Lower leg skin (tissue), 4 donors: ENCODE data around the gene MBD3. TPM values are rescaled to one million over a fixed set of nuclear protein-coding genes. Genes with fewer than 3 reads are reported as not detected.

Source experiments
- DNase-seq, 2 donors: peaks; one replicate each; pipeline ENCODE4 v3.0.0-alpha.2; 2019; ENCODE audit warnings: low spot score in 2 of 2
- H3K4me3 ChIP-seq: fragments of 200-600 bp; sonication (generic); 2 replicates; pipeline ENCODE4 v1.5.1; 2017; ENCODE audit warnings: mild to moderate bottlenecking, low read depth; ENCODE audit not compliant: poor library complexity, severe bottlenecking
- CTCF ChIP-seq, 3 donors: fragments of 450-650 bp; IDR thresholded peaks; one replicate each; pipeline ENCODE4 v1.5.1; 2016; ENCODE audit warnings: antibody characterized with exemption in 3 of 3, mild to moderate bottlenecking in 3 of 3, moderate library complexity in 2 of 3
- POLR2A ChIP-seq, 2 donors: fragments of 450-650 bp; IDR thresholded peaks; one replicate each; pipeline ENCODE4 v1.6.1; 2016 to 2017; ENCODE audit warnings: antibody characterized with exemption in 2 of 2, mild to moderate bottlenecking in 1 of 2, moderate library complexity in 1 of 2
- WGBS, 2 donors: methylation state at CpG; one replicate each; pipeline ENCODE4 v1.1.5; 2018; 5-methylcytosine and 5-hydroxymethylcytosine counted together
- intact Hi-C: fragments of 100-400 bp; cut with DNase I; formaldehyde crosslinking; loops from one replicate; pipeline ENCODE4 v1.15.0; 2023; ENCODE audit warnings: low total_unique reads
- total RNA-seq, 4 donors: library from RNA; depleted of rRNA; stranded (reverse); fragments of >200 nt; gene quantifications; one replicate each; pipeline ENCODE4 v1.1.0, GENCODE V29; 2016

The MBD3 gene
- total RNA-seq, 4 donors from 2014 or later: 51.7 to 85.7 (median 79.3) TPM

DNA sequence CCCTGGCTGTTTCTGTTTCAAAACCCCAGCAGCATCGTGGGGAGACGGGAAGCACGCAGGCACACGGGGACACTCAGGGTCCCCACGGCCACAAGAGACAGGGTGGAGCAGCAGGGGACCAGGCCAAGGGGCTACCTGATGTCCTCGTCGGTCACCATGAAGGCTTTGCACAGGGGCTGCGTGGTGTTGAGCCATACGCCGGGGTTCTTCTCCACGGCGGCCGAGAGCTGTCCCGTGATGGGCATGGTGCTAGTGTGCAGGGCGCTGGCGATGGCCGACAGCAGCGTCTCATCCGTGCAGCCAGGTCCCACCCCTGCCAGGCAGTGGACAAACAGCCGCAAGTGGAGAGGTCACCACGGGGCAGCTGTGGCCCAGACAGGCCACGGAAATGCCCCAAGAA, 11.7 kb downstream of the MBD3 start:
- no peak overlapping the region for H3K4me3 ChIP-seq
- no peak for DNase-seq
- intact Hi-C loops: no loop called here
- 93 to 95% methylated on average over 20 to 22 of the region's 22 CpGs for WGBS, 2 donors
- no peak for TF ChIP-seq CTCF (IDR thresholded peaks at IDR 0.05)
- no peak for TF ChIP-seq POLR2A (IDR thresholded peaks at IDR 0.05)

DNA sequence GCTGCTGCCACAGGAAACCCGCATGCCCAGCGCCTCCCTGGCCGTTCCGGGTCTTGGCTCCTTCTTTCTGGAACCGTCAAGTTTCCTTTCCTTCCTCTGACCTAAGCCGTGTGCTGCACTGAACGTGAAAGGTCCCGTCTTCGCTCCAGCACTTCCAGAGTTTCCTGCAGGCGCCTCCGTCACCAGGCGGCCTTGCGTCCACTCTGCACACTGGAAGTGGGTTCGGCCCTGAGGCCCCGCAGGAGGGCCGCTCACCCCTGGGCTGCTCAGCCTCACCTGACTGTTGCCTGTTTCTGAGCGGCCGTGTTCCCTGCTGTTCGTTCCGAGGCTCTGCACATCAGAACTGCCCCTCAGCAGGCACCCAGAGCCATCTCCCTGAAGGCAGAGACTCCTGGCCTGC, 12.3 kb downstream of the MBD3 start:
- 92 to 93% methylated on average over 20 of the region's 20 CpGs for WGBS, 2 donors
- TF ChIP-seq POLR2A (IDR thresholded peaks at IDR 0.05) (no peak), CTCF (IDR thresholded peaks at IDR 0.05) (no peak)
- intact Hi-C loops: no loop called here
- DNase-seq: no peak
- no peak overlapping the region for H3K4me3 ChIP-seq

- no peak for DNase-seq
- 94 to 96% methylated on average over 20 of the region's 20 CpGs for WGBS, 2 donors
- intact Hi-C loops: no loop called here
- no peak overlapping the region for H3K4me3 ChIP-seq
- TF ChIP-seq POLR2A (IDR thresholded peaks at IDR 0.05): no peak
- no peak for TF ChIP-seq CTCF (IDR thresholded peaks at IDR 0.05)
These were observed 13.4 kb downstream of the MBD3 start for GRCh38 chr19:1579222-1579621.

GRCh38 chr19:1577929-1578618, 14.6 kb downstream of the MBD3 start:
- intact Hi-C loops: no loop called here
- TF ChIP-seq CTCF (IDR thresholded peaks at IDR 0.05): no peak
- TF ChIP-seq POLR2A (IDR thresholded peaks at IDR 0.05): no peak
- H3K4me3 ChIP-seq: no peak overlapping the region
- DNase-seq: no peak
- 88 to 92% methylated on average over 36 to 45 of the region's 49 CpGs for WGBS, 2 donors

- 83 to 84% methylated on average over 26 to 41 of the region's 41 CpGs for WGBS, 2 donors
- intact Hi-C loops: no loop called here
- DNase-seq: peak in 1 of 2 donors; percentile 81
- H3K4me3 ChIP-seq: no peak overlapping the region
- TF ChIP-seq CTCF (IDR thresholded peaks at IDR 0.05) (no peak), POLR2A (IDR thresholded peaks at IDR 0.05) (no peak)
These were observed 15.4 kb downstream of the MBD3 start for GRCh38 chr19:1577090-1577928.
